GM23338 (cell line): Measurements from ENCODE around the gene TM7SF2. TPM values are rescaled to one million over a fixed set of nuclear protein-coding genes. Genes with fewer than 3 reads are reported as not detected.

Source experiments
- ATAC-seq: fragments of 200-7000 bp; cut with Tn5 transposase; 3 replicates; pipeline ENCODE4 v1.9.1; 2020
- DNase-seq: peaks from one replicate; pipeline ENCODE4 v3.0.0-alpha.2; 2015; ENCODE audit warnings: low spot score
- H2AFZ ChIP-seq: fragments of 200-600 bp; sonication (generic); 2 replicates; pipeline ENCODE4 v1.8.0; 2016; ENCODE audit warnings: antibody characterized with exemption, mild to moderate bottlenecking, moderate library complexity
- H3F3A ChIP-seq: fragments of 200-600 bp; sonication (generic); replicated peaks from 2 replicates; pipeline ENCODE4 v1.8.0; 2017; ENCODE audit warnings: antibody characterized with exemption, mixed run types, low read depth
- H3K27ac ChIP-seq: fragments of 200-600 bp; sonication (generic); 2 replicates; pipeline ENCODE4 v1.6.1; 2016; ENCODE audit warnings: low read depth
- H3K27me3 ChIP-seq: fragments of 200-600 bp; sonication (generic); 2 replicates; pipeline ENCODE4 v1.8.0; 2016; ENCODE audit warnings: mild to moderate bottlenecking, mixed run types, moderate library complexity; ENCODE audit not compliant: insufficient read depth
- H3K36me3 ChIP-seq: fragments of 200-600 bp; sonication (generic); 2 replicates; pipeline ENCODE4 v1.8.0; 2016; ENCODE audit warnings: mild to moderate bottlenecking; ENCODE audit not compliant: insufficient read depth
- H3K4me1 ChIP-seq: fragments of 200-600 bp; sonication (generic); 2 replicates; pipeline ENCODE4 v1.8.0; 2016; ENCODE audit warnings: mild to moderate bottlenecking, moderate library complexity; ENCODE audit not compliant: insufficient read depth
- H3K4me2 ChIP-seq: fragments of 200-600 bp; sonication (generic); 2 replicates; pipeline ENCODE4 v1.7.1; 2017; ENCODE audit warnings: mixed run types
- H3K4me3 ChIP-seq: fragments of 200-600 bp; sonication (generic); 2 replicates; pipeline ENCODE4 v1.6.1; 2016; ENCODE audit warnings: mixed run types
- H3K79me2 ChIP-seq: fragments of 200-600 bp; sonication (generic); replicated peaks from 2 replicates; pipeline ENCODE4 v1.8.0; 2017; ENCODE audit warnings: mild to moderate bottlenecking; ENCODE audit not compliant: insufficient read depth
- H3K9me2 ChIP-seq: fragments of 200-600 bp; sonication (generic); 2 replicates; pipeline ENCODE4 v1.8.0; 2017; ENCODE audit not compliant: insufficient read depth
- H4K20me1 ChIP-seq: fragments of 200-600 bp; sonication (generic); replicated peaks from 2 replicates; pipeline ENCODE4 v1.8.0; 2017; ENCODE audit warnings: mild to moderate bottlenecking; ENCODE audit not compliant: insufficient read depth
- H3K27ac Mint-ChIP-seq: 2 replicates; pipeline ENCODE4 v1.8.0; 2020; ENCODE audit warnings: inconsistent platforms, mild to moderate bottlenecking, moderate library complexity, mixed read lengths
- H3K27me3 Mint-ChIP-seq: 3 replicates; pipeline ENCODE4 v1.8.0; 2022; ENCODE audit warnings: low read depth, mild to moderate bottlenecking, moderate library complexity, mixed read lengths, inconsistent platforms; ENCODE audit not compliant: insufficient read depth, poor library complexity
- H3K36me3 Mint-ChIP-seq: 3 replicates; pipeline ENCODE4 v1.8.0; 2021; ENCODE audit warnings: low read depth, mild to moderate bottlenecking, inconsistent platforms, moderate library complexity, mixed read lengths
- H3K4me1 Mint-ChIP-seq: 3 replicates; pipeline ENCODE4 v1.8.0; 2020; ENCODE audit warnings: mild to moderate bottlenecking, inconsistent platforms, mixed read lengths
- H3K4me3 Mint-ChIP-seq: 3 replicates; pipeline ENCODE4 v1.8.0; 2021; ENCODE audit warnings: moderate library complexity, mild to moderate bottlenecking, inconsistent platforms, mixed read lengths
- H3K9me3 Mint-ChIP-seq: 3 replicates; pipeline ENCODE4 v1.8.0; 2020; ENCODE audit warnings: moderate library complexity, mild to moderate bottlenecking, inconsistent platforms, mixed read lengths
- EZH2 ChIP-seq: fragments of 200-600 bp; sonication (generic); IDR thresholded peaks from one replicate; pipeline ENCODE4 v1.8.0; 2017; ENCODE audit warnings: antibody characterized with exemption, mild to moderate bottlenecking, low read depth; ENCODE audit not compliant: unreplicated experiment
- EZH2phosphoT487 ChIP-seq: fragments of 200-600 bp; sonication (generic); IDR thresholded peaks from one replicate; pipeline ENCODE4 v1.8.1; 2018; ENCODE audit warnings: antibody characterized with exemption; ENCODE audit not compliant: unreplicated experiment
- JUNB ChIP-seq: IDR thresholded peaks from one replicate; pipeline ENCODE4 v1.6.1; 2016; ENCODE audit warnings: antibody characterized with exemption; ENCODE audit not compliant: unreplicated experiment
- NANOG ChIP-seq: IDR thresholded peaks from 2 replicates; pipeline ENCODE4 v1.6.1; 2016; ENCODE audit warnings: antibody characterized with exemption, borderline replicate concordance
- REST ChIP-seq: IDR thresholded peaks from one replicate; pipeline ENCODE4 v1.6.1; 2018; ENCODE audit warnings: antibody characterized with exemption; ENCODE audit not compliant: unreplicated experiment
- STAT1 ChIP-seq: IDR thresholded peaks from one replicate; pipeline ENCODE4 v1.6.1; 2016; ENCODE audit warnings: antibody characterized with exemption; ENCODE audit not compliant: unreplicated experiment
- ZNF114 ChIP-seq: fragments of 250-450 bp; sonication (Bioruptor Pico); IDR thresholded peaks from 2 replicates; pipeline ENCODE4 v1.5.0; 2020; ENCODE audit warnings: mild to moderate bottlenecking, moderate library complexity
- ZNF462 ChIP-seq: fragments of 250-450 bp; sonication (Bioruptor Pico); IDR thresholded peaks from 2 replicates; pipeline ENCODE4 v1.5.0; 2020; ENCODE audit warnings: mild to moderate bottlenecking, moderate library complexity
- polyA plus RNA-seq: library from polyadenylated mRNA; unstranded; fragments of >200 nt; fragmentation: Nextera tagmentation; extraction: Ambion mirVana; gene quantifications from 2 replicates; pipeline ENCODE4 v1.2.1, GENCODE V29; 2016
- total RNA-seq: library from RNA; depleted of rRNA; stranded (reverse); fragments of >200 nt; shearing (Covaris generic); gene quantifications from 2 replicates; pipeline ENCODE4 v1.2.3, GENCODE V29; 2014

Gene TM7SF2
- total and polyA plus RNA-seq, 2 experiments from 2014 or later, result 43.5 to 82.3 TPM

- no peaks in the 10 kb centered on the region for H3K4me1 ChIP-seq
- H3F3A ChIP-seq, result no peaks in the 10 kb centered on the region
- H4K20me1 ChIP-seq, result no peaks in the 10 kb centered on the region
- no peaks in the 10 kb centered on the region for H3K4me1 Mint-ChIP-seq
- no peak overlapping the region for H3K4me2 ChIP-seq
- H3K27ac ChIP-seq, result no peak overlapping the region
- no peaks in the 10 kb centered on the region for H3K27me3 Mint-ChIP-seq
- H3K27ac Mint-ChIP-seq, result no peak overlapping the region
- H3K4me3 Mint-ChIP-seq, result no peak overlapping the region
- no peak for TF ChIP-seq EZH2
- TF ChIP-seq NANOG, result no peak
- TF ChIP-seq REST, result no peak
- TF ChIP-seq STAT1, result no peak
- TF ChIP-seq EZH2phosphoT487, result no peak
- H3K9me3 Mint-ChIP-seq, result no peaks in the 10 kb centered on the region
- H3K9me2 ChIP-seq, result no peaks in the 10 kb centered on the region
- H3K4me3 ChIP-seq, result no peak overlapping the region
- no peaks in the 10 kb centered on the region for H3K36me3 ChIP-seq
- H3K27me3 ChIP-seq, result no peaks in the 10 kb centered on the region
- DNase-seq (no peak), ATAC-seq (no peak)
- no peak overlapping the region for H2AFZ ChIP-seq
- no peaks in the 10 kb centered on the region for H3K79me2 ChIP-seq
- no peaks in the 10 kb centered on the region for H3K36me3 Mint-ChIP-seq
Observed at GRCh38 chr11:65159012-65159411, 47.3 kb downstream of the TM7SF2 start.

DNA sequence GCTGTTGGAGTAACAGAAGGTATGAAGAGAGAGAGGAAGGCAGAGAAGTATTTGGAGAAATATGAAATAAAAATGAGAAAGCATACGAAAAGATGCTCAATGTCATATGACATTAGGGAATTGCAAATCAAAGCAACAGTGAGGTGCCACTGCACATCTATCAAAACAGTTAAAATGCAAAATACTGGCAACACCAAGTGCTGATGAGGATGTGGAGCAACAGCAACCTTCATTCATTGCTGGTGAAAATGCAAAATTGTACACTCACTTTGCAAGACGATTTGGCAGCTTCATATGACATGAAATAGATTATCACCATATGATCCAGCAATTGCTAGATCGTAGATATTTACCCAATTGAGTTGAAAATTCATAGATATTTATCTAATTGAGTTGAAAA, 49.0 kb downstream of the TM7SF2 start:
- ATAC-seq (no peak), DNase-seq (no peak)
- H3K79me2 ChIP-seq, result no peaks in the 10 kb centered on the region
- Mint-ChIP-seq H3K27me3 (peaks cover 3% of the 10 kb centered on the region), H3K4me3 (no peak overlapping the region), H3K27ac (no peak overlapping the region), H3K4me1 (peaks cover 2% of the 10 kb centered on the region; the same call in 2 of the 3 replicates), H3K36me3 (no peaks in the 10 kb centered on the region), H3K9me3 (no peaks in the 10 kb centered on the region)
- no peak overlapping the region for H3K27ac ChIP-seq
- no peak overlapping the region for H3K4me2 ChIP-seq
- H3F3A ChIP-seq, result no peaks in the 10 kb centered on the region
- no peak overlapping the region for H3K4me3 ChIP-seq
- H3K9me2 ChIP-seq, result no peaks in the 10 kb centered on the region
- no peaks in the 10 kb centered on the region for H3K27me3 ChIP-seq
- no peaks in the 10 kb centered on the region for H3K4me1 ChIP-seq
- no peaks in the 10 kb centered on the region for H3K36me3 ChIP-seq
- H4K20me1 ChIP-seq, result no peaks in the 10 kb centered on the region
- H2AFZ ChIP-seq, result no peak overlapping the region
- TF ChIP-seq ZNF462 (no peak), JUNB (no peak), ZNF114 (no peak), REST (no peak)
